HEK293 (cell line): Measurements from ENCODE around the gene SIM2.

ENCODE experiments used
- REST ChIP-seq: fragments of 450-650 bp; formaldehyde crosslinking; IDR thresholded peaks from 2 replicates; pipeline ENCODE4 v1.5.1; 2016; ENCODE audit warnings: missing biosample characterization, missing genetic modification characterization
- SETDB1 ChIP-seq: IDR thresholded peaks from one replicate; pipeline ENCODE4 v1.6.1; 2017; ENCODE audit warnings: mild to moderate bottlenecking, low read length, moderate library complexity, mixed read lengths; ENCODE audit not compliant: insufficient read length
- ZBTB11 ChIP-seq: fragments of 450-650 bp; formaldehyde crosslinking; conservative IDR thresholded peaks from 2 replicates; pipeline ENCODE4 v1.5.1; 2016; ENCODE audit warnings: low read depth, missing biosample characterization, missing genetic modification characterization
- ZBTB7A ChIP-seq: fragments of 450-650 bp; formaldehyde crosslinking; IDR thresholded peaks from 2 replicates; pipeline ENCODE4 v1.5.1; 2016; ENCODE audit warnings: low read depth, missing biosample characterization, missing genetic modification characterization
- ZIC2 ChIP-seq: fragments of 450-650 bp; formaldehyde crosslinking; IDR thresholded peaks from 2 replicates; pipeline ENCODE4 v1.5.1; 2016; ENCODE audit warnings: missing biosample characterization, missing genetic modification characterization
- ZNF26 ChIP-seq: fragments of 450-650 bp; formaldehyde crosslinking; IDR thresholded peaks from 2 replicates; pipeline ENCODE4 v1.5.1; 2016; ENCODE audit warnings: missing biosample characterization, missing genetic modification characterization
- ZNF623 ChIP-seq: fragments of 450-650 bp; formaldehyde crosslinking; IDR thresholded peaks from 2 replicates; pipeline ENCODE4 v1.5.1; 2016; ENCODE audit warnings: missing biosample characterization, missing genetic modification characterization
- ZNF747 ChIP-seq: fragments of 450-650 bp; formaldehyde crosslinking; IDR thresholded peaks from 2 replicates; pipeline ENCODE4 v1.5.1; 2016; ENCODE audit warnings: missing biosample characterization, missing genetic modification characterization
- TF ChIP-seq, protein P1 (sequence below): fragments of 450-650 bp; formaldehyde crosslinking; IDR thresholded peaks from 2 replicates; pipeline ENCODE4 v1.5.1; 2016; ENCODE audit warnings: missing biosample characterization, missing genetic modification characterization
- TF ChIP-seq, protein P2 (sequence below): fragments of 450-650 bp; formaldehyde crosslinking; conservative IDR thresholded peaks from 2 replicates; pipeline ENCODE4 v1.5.1; 2016; ENCODE audit warnings: low read depth, missing biosample characterization, missing genetic modification characterization

GRCh38 chr21:36692114-36692834 is 6.6 kb upstream of the SIM2 start:
- TF ChIP-seq, protein P1, sequence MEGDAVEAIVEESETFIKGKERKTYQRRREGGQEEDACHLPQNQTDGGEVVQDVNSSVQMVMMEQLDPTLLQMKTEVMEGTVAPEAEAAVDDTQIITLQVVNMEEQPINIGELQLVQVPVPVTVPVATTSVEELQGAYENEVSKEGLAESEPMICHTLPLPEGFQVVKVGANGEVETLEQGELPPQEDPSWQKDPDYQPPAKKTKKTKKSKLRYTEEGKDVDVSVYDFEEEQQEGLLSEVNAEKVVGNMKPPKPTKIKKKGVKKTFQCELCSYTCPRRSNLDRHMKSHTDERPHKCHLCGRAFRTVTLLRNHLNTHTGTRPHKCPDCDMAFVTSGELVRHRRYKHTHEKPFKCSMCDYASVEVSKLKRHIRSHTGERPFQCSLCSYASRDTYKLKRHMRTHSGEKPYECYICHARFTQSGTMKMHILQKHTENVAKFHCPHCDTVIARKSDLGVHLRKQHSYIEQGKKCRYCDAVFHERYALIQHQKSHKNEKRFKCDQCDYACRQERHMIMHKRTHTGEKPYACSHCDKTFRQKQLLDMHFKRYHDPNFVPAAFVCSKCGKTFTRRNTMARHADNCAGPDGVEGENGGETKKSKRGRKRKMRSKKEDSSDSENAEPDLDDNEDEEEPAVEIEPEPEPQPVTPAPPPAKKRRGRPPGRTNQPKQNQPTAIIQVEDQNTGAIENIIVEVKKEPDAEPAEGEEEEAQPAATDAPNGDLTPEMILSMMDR (tag by site-specific recombination): no peak
- TF ChIP-seq ZIC2: no peak
- TF ChIP-seq, protein P2, sequence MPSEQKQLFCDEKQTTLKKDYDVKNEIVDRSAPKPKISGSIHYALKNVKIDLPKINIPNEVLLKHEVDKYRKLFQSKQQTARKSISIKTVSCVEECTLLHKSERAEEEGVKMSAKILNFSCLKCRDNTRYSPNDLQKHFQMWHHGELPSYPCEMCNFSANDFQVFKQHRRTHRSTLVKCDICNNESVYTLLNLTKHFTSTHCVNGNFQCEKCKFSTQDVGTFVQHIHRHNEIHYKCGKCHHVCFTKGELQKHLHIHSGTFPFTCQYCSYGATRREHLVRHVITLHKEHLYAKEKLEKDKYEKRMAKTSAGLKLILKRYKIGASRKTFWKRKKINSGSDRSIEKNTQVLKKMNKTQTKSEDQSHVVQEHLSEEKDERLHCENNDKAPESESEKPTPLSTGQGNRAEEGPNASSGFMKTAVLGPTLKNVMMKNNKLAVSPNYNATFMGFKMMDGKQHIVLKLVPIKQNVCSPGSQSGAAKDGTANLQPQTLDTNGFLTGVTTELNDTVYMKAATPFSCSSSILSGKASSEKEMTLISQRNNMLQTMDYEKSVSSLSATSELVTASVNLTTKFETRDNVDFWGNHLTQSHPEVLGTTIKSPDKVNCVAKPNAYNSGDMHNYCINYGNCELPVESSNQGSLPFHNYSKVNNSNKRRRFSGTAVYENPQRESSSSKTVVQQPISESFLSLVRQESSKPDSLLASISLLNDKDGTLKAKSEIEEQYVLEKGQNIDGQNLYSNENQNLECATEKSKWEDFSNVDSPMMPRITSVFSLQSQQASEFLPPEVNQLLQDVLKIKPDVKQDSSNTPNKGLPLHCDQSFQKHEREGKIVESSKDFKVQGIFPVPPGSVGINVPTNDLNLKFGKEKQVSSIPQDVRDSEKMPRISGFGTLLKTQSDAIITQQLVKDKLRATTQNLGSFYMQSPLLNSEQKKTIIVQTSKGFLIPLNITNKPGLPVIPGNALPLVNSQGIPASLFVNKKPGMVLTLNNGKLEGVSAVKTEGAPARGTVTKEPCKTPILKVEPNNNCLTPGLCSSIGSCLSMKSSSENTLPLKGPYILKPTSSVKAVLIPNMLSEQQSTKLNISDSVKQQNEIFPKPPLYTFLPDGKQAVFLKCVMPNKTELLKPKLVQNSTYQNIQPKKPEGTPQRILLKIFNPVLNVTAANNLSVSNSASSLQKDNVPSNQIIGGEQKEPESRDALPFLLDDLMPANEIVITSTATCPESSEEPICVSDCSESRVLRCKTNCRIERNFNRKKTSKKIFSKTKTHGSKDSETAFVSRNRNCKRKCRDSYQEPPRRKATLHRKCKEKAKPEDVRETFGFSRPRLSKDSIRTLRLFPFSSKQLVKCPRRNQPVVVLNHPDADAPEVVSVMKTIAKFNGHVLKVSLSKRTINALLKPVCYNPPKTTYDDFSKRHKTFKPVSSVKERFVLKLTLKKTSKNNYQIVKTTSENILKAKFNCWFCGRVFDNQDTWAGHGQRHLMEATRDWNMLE (tag by site-specific recombination): no peak
- TF ChIP-seq ZBTB7A (tag by site-specific recombination): no peak
- TF ChIP-seq REST: no peak
- no peak for TF ChIP-seq ZNF623 (tag by site-specific recombination)
- TF ChIP-seq ZNF26 (tag by site-specific recombination): no peak
- TF ChIP-seq SETDB1: no peak
- no peak for TF ChIP-seq ZNF747 (tag by site-specific recombination)
- TF ChIP-seq ZBTB11: no peak
